OCI-LY7 (cell line): ENCODE measurements around the gene TK2. TPM values are rescaled to one million over a fixed set of nuclear protein-coding genes. Genes with fewer than 3 reads are reported as not detected.

Source experiments
- BruUV-seq: library from RNA; stranded (reverse); fragments of 400-500 nt; replicated peaks from 2 replicates; lab custom pipeline; 2021; lab: Mats Ljungman, UMichigan
- CTCF ChIA-PET: fragments of 300-600 bp; sonication (Branson Sonifier 250); formaldehyde crosslinking; loops from one replicate; lab custom pipeline; 2022; ENCODE audit warnings: antibody characterized with exemption; ENCODE audit not compliant: unreplicated experiment; lab: Charles Lee
- POLR2A ChIA-PET: fragments of 300-600 bp; sonication (Branson Sonifier 250); formaldehyde crosslinking; loops from one replicate; lab custom pipeline; 2022; ENCODE audit warnings: antibody characterized with exemption; lab: Charles Lee
- DNase-seq: peaks from one replicate; pipeline ENCODE4 v3.0.0-alpha.2; 2015; ENCODE audit warnings: low spot score
- H2AFZ ChIP-seq: fragments of 200-600 bp; sonication (generic), shearing (Covaris generic); 2 replicates; pipeline ENCODE4 v1.6.1; 2014; ENCODE audit warnings: mild to moderate bottlenecking, antibody characterized with exemption, low read length, moderate library complexity
- H3K27ac ChIP-seq: fragments of 200-600 bp; sonication (generic); 2 replicates; pipeline ENCODE4 v1.5.1; 2014; ENCODE audit warnings: mixed run types, low read depth, mild to moderate bottlenecking, moderate library complexity, low read length, inconsistent platforms; ENCODE audit not compliant: poor library complexity, severe bottlenecking
- H3K36me3 ChIP-seq: fragments of 200-600 bp; sonication (generic); 2 replicates; pipeline ENCODE4 v1.6.1; 2014; ENCODE audit warnings: mild to moderate bottlenecking, antibody characterized with exemption, low read length, moderate library complexity, mixed read lengths; ENCODE audit not compliant: insufficient read depth
- H3K4me1 ChIP-seq: fragments of 200-600 bp; sonication (generic); 2 replicates; pipeline ENCODE4 v1.5.1; 2014; ENCODE audit warnings: mild to moderate bottlenecking, low read length; ENCODE audit not compliant: insufficient read depth, poor library complexity, severe bottlenecking
- H3K4me2 ChIP-seq: fragments of 200-600 bp; sonication (generic); 2 replicates; pipeline ENCODE4 v1.6.1; 2014; ENCODE audit warnings: mild to moderate bottlenecking, low read length
- H3K4me3 ChIP-seq: fragments of 200-600 bp; sonication (generic); 2 replicates; pipeline ENCODE4 v1.5.1; 2014; ENCODE audit warnings: mild to moderate bottlenecking, low read depth, low read length; ENCODE audit not compliant: poor library complexity, severe bottlenecking
- H3K79me2 ChIP-seq: fragments of 200-600 bp; sonication (generic); 2 replicates; pipeline ENCODE4 v1.6.1; 2016; ENCODE audit warnings: low read depth, mild to moderate bottlenecking, low read length, moderate library complexity, mixed read lengths; ENCODE audit not compliant: insufficient read depth
- H3K9me2 ChIP-seq: fragments of 200-600 bp; sonication (generic); 2 replicates; pipeline ENCODE4 v1.6.1; 2016; ENCODE audit warnings: mild to moderate bottlenecking, low read length, mixed read lengths; ENCODE audit not compliant: insufficient read depth
- H3K9me3 ChIP-seq: fragments of 200-600 bp; sonication (generic); 2 replicates; pipeline ENCODE4 v1.6.1; 2014; ENCODE audit warnings: mild to moderate bottlenecking, mixed run types, low read length, mixed read lengths
- H4K20me1 ChIP-seq: fragments of 200-600 bp; sonication (generic); 2 replicates; pipeline ENCODE4 v1.6.1; 2014; ENCODE audit warnings: mild to moderate bottlenecking, antibody characterized with exemption, low read length, moderate library complexity, mixed read lengths; ENCODE audit not compliant: insufficient read depth
- EZH2phosphoT487 ChIP-seq: fragments of 200-600 bp; sonication (generic); IDR thresholded peaks from 2 replicates; pipeline ENCODE4 v1.6.1; 2018; ENCODE audit warnings: low read depth, borderline replicate concordance, mild to moderate bottlenecking, mixed run types, antibody characterized with exemption, low read length, moderate library complexity, mixed read lengths
- intact Hi-C: fragments of 100-400 bp; cut with micrococcal nuclease; formaldehyde crosslinking; loops from one replicate; pipeline ENCODE4 v1.10.0; 2022; ENCODE audit not compliant: unreplicated experiment
- total RNA-seq, 2 experiments: library from RNA; depleted of rRNA in 1 of 2; stranded (reverse); fragments of >200 nt in 1 of 2; shearing (Covaris generic) in 1 of 2; gene quantifications; 2 replicates each; pipeline ENCODE4 v1.2.3, GENCODE V29; 2014 to 2022
- TF ChIP-seq, protein P1 (sequence below): fragments of 200-600 bp; sonication (generic); conservative IDR thresholded peaks from 2 replicates; pipeline ENCODE4 v1.5.1; 2014; ENCODE audit warnings: mild to moderate bottlenecking, antibody characterized with exemption, low read length, moderate library complexity, mixed read lengths

Gene TK2
- total RNA-seq, 2 experiments from 2014 or later, result 0.06 to 1.9 TPM

GRCh38 chr16:66462912-66463311 lies 87.0 kb downstream of the TK2 start:
- no peaks in the 10 kb centered on the region for H3K4me1 ChIP-seq
- CTCF ChIA-PET, result no interaction called here
- no peaks in the 10 kb centered on the region for H4K20me1 ChIP-seq
- no peak for TF ChIP-seq EZH2phosphoT487
- TF ChIP-seq, protein P1, sequence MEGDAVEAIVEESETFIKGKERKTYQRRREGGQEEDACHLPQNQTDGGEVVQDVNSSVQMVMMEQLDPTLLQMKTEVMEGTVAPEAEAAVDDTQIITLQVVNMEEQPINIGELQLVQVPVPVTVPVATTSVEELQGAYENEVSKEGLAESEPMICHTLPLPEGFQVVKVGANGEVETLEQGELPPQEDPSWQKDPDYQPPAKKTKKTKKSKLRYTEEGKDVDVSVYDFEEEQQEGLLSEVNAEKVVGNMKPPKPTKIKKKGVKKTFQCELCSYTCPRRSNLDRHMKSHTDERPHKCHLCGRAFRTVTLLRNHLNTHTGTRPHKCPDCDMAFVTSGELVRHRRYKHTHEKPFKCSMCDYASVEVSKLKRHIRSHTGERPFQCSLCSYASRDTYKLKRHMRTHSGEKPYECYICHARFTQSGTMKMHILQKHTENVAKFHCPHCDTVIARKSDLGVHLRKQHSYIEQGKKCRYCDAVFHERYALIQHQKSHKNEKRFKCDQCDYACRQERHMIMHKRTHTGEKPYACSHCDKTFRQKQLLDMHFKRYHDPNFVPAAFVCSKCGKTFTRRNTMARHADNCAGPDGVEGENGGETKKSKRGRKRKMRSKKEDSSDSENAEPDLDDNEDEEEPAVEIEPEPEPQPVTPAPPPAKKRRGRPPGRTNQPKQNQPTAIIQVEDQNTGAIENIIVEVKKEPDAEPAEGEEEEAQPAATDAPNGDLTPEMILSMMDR, result no peak
- H3K9me2 ChIP-seq, result no peaks in the 10 kb centered on the region
- H3K9me3 ChIP-seq, result no peaks in the 10 kb centered on the region
- no peaks in the 10 kb centered on the region for H3K36me3 ChIP-seq
- H2AFZ ChIP-seq, result no peak overlapping the region
- no TSS peak for BruUV-seq
- no peaks in the 10 kb centered on the region for H3K79me2 ChIP-seq
- intact Hi-C loops, result no loop called here
- H3K4me3 ChIP-seq, result no peak overlapping the region
- no peak for DNase-seq
- H3K4me2 ChIP-seq, result no peak overlapping the region
- H3K27ac ChIP-seq, result no peak overlapping the region
- POLR2A ChIA-PET, result no interaction called here

DNA sequence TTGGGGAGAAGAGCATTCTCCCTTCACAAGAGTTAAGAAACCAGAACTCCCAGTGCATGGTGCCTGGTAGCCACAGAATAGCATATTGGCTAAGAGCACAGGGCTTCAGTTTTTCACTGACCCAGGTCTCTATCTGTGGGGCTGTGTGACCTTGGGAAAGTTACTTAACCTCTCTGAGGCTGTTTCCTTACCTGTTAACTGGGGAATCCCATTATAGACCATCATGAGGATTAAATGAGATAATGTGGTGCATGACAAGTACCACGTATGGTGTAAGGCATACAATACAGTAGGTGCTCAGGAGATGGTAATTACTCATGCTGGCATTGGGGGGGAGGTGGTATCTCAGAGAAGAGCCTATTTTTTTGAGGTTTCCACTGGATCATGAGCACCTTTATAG lies 89.2 kb downstream of the TK2 start:
- ChIA-PET POLR2A (no interaction called here), CTCF (no interaction called here)
- H2AFZ ChIP-seq, result no peak overlapping the region
- no peaks in the 10 kb centered on the region for H3K9me2 ChIP-seq
- no peaks in the 10 kb centered on the region for H4K20me1 ChIP-seq
- H3K36me3 ChIP-seq, result no peaks in the 10 kb centered on the region
- H3K4me2 ChIP-seq, result no peak overlapping the region
- no peak for DNase-seq
- H3K9me3 ChIP-seq, result no peaks in the 10 kb centered on the region
- H3K4me1 ChIP-seq, result no peaks in the 10 kb centered on the region
- intact Hi-C loops, result no loop called here
- H3K27ac ChIP-seq, result no peak overlapping the region
- H3K4me3 ChIP-seq, result no peak overlapping the region
- H3K79me2 ChIP-seq, result no peaks in the 10 kb centered on the region
- no TSS peak for BruUV-seq
- no peak for TF ChIP-seq EZH2phosphoT487
- TF ChIP-seq, protein P1, result no peak

- no peaks in the 10 kb centered on the region for H3K9me2 ChIP-seq
- intact Hi-C loops, result no loop called here
- H3K4me1 ChIP-seq, result no peaks in the 10 kb centered on the region
- H3K4me2 ChIP-seq, result no peak overlapping the region
- no TSS peak for BruUV-seq
- TF ChIP-seq, protein P1, result no peak
- no peak for TF ChIP-seq EZH2phosphoT487
- no peak for DNase-seq
- no peak overlapping the region for H3K4me3 ChIP-seq
- H3K36me3 ChIP-seq, result no peaks in the 10 kb centered on the region
- no peak overlapping the region for H2AFZ ChIP-seq
- no peaks in the 10 kb centered on the region for H4K20me1 ChIP-seq
- ChIA-PET POLR2A (no interaction called here), CTCF (no interaction called here)
- no peak overlapping the region for H3K27ac ChIP-seq
- H3K9me3 ChIP-seq, result no peaks in the 10 kb centered on the region
- H3K79me2 ChIP-seq, result no peaks in the 10 kb centered on the region
Observed at GRCh38 chr16:66459878-66460277, 90.0 kb downstream of the TK2 start.
